Fibroblast of skin of left quadriceps (primary cell): ENCODE results near the gene SYNGR4.

Experiments
- DNase-seq, 2 experiments: peaks; one replicate each; pipeline ENCODE4 v3.0.0-alpha.2; 2013; ENCODE audit warnings: low read depth in 2 of 2

The SYNGR4 gene

DNA sequence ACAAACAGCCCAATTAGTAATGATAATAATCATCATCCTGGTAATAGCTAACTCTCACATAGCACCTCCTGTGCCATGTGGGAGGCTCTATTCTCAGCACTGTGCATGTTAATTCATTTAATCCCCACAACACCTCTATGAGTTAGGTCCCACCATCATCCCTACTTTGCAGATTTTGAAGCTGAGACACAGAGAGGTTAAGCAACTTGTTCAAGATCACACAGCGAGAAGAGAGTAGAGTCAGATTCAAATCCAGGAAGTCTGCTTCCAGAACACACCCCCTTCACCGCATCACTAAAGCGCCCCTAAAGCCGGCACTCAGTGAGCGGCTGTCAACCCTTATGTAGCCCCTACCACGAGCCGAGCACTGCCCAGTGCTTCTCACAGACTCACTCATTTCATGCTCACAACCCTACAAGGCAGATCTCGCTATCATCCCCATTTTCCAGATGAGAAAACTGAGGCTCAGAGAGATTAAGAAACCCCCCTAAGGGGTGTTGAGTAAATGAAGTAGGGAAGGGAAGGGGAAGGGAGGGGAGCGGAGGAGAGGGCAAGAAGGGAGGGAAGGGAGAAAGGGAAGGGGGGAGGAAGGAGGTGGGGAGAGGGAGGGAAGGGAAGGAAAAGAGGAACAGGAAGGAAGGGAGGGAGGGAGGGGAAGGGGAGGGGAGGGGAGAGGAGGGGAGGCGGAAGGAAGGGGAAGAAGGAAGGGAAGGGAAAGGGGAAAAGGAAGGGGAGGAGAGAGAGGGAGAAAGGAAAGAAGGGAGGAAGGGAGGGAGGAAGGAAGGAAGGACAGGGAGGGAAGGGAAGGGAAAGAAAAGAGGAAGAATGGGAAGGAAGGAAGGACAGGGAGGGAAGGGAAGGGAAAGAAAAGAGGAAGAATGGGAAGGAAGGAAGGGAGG lies 22.4 kb upstream of the SYNGR4 start:
- DNase-seq: no peak

DNA sequence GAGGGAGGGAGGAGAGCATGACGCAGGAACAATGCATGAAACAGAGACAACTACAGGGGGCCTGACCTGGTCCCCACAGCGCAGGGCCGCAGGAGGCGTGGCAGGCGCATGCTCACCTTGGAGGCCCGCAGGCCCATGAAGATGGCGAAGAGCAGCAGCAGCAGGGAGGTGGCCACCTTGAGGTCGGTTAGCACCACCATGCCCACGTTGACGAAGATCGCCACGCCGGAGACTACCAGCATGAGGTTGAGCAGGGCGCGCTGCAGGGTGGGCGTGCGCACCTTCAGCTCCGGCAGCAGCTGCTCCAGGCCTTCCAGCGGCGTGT lies 21.8 kb upstream of the SYNGR4 start:
- no peak for DNase-seq

DNA sequence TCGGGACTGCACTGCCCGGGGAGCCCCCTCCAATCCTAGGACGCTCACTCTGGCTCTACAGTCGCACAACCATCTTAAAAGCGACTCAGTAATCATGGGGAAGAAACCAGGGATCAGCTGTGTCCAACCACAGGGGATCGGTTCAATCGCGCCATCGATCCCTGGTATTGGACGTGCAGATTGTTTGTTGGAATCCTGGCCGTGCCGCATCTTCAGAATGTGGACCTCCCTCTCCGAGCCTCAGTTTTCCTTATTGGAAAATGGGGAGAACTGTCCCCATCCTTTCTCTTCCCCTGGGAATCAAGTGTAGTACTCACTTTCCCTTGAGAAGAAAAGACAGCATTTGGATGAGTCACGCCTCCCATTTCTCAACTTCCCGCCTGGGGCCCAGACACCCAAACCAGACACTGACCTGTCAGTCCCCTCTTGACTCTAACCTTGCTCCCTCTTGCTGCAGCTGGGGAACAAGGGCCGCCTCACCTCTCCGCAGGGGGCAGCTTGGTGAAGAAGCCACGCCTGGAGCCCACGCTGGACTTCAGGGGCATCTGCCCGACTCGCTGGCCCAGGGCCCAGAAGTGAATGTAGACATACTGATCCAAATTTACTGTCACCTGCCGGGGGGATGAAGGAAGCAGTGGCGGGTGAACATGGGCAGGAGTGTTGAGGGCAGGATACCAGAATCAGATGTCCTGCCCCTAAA lies 21.2 kb upstream of the SYNGR4 start:
- DNase-seq: no peak

DNA sequence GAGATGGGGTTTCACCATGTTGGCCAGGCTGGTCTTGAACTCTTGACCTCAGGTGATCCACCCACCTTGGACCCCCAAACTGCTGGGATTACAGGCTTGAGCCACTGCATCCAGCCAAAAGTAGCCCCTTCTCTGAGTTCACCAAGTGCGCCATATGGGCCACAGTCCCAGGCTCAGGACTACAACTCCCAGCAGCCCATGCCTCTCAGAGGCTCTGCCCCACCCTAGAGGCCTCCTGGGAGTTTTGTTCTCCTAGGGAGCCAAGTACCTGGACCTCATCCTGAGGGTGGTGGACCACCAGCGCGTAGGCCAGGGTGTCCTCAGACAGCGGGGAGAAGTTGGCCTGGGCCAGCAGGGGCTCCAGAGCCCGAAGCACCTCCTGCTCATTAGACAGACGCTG lies 19.3 kb upstream of the SYNGR4 start:
- DNase-seq: no peak

DNA sequence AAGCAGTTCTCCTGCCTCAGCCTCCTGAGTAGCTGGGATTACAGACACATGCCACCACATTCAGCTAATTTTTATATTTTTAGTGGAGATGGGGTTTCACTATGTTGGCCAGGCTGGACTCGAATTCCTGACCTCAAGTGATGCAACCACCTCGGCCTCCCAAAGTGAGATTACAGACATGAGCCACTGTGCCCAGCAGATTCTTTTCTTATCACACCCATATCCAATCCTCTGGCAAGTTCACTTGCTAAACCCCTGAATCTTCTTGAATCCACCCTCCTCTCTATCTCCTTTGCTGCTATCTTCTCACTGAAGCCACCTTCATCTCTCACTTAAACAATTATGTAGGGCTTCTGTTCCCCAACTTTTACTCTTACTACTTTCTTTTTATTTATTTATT lies 18.0 kb upstream of the SYNGR4 start:
- DNase-seq: no peak

DNA sequence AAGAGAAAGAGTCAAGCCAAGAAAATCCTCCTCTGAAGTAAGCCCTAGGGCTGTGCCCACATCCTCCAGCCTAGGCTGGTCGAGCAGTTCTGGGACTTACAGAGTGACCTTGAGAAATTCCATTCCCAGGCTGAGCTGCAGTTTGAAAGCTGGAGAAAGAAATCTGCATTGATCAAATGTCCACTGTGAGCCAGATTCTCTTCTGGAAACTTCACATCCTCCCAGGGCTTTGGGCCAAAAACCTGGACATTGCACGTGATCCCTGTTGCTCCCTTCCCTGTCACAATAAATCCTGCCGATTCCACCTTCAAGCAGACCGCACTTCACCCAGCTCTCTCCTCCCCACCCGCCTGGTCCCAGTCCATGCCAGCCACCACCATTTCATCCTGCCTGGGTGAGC lies 16.1 kb upstream of the SYNGR4 start:
- DNase-seq: no peak

DNA sequence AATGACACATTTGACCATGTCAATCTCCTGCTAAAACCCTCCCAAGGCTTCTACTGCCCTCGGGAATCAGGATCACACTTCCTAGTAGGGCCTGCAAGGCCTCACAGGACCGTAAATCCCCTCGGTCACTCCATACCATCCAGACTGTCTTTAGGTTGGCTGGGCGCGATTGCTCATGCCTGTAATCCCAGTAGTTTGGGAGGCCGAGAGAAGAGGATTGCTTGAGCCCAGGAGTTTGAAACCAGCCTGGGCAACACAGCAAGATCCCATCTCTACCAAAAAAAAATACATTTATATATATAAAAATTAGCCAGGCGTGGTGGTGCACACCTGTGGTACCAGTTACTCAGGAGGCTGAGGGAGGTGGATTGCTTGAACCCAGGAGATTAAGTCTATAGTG lies 15.4 kb upstream of the SYNGR4 start:
- DNase-seq: no peak

DNA sequence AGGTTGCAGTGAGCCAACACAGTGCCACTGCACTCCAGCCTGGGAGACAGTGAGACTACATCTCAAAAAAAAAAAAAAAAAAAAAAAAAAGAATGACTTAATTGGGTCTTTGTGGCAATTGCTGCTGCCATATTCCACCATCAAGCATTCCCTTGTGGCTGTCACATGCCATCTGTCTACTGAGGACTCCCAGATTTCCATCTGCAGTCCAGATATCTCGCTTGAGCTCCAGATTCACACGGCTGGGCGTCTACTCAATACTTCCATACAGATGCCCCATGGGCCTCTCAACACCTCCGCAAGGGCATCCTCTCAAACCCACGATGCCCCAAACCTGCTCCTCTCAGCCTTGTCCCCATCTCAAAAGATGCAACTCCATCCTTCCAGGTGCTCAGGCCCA lies 13.3 kb upstream of the SYNGR4 start:
- no peak for DNase-seq

DNA sequence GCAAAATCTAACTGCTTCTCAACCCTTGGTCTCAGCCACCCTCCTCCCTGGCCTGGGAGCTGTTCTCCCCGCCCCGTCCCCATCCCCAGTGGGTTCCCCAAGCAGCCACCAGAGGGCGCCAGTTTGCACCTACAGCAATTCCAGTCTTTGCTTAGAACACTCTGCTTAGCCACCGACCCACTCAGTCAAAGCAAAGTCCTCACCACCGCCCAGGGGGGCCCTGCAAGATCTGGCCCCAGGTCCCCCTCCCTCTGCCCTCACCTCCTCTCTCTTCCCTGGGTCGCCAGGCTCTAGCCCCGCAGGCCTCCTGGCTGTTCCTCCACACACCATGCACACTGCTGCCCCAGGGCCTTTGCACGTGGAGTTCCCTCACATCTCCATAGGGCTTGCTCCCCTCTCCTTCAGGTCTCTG lies 12.8 kb upstream of the SYNGR4 start:
- DNase-seq: no peak

DNA sequence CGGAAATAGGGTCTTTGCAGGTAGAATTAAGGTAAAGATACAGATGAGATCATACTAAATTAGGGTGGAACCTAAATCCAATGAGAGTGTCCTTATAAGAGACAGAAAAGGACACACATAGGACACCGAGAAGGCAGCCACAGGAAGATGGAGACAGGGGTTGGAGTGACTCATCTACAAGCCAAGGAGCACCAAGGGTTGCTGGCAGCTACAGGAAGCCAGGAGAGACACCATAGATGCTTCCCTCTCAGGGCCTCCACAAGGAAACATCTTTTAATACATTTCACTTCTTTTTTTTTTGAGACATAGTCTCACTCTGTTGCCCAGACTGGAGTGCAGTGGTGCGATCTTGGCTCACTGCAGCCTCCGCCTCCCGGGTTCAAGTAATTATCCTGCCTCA lies 10.5 kb upstream of the SYNGR4 start:
- no peak for DNase-seq

DNA sequence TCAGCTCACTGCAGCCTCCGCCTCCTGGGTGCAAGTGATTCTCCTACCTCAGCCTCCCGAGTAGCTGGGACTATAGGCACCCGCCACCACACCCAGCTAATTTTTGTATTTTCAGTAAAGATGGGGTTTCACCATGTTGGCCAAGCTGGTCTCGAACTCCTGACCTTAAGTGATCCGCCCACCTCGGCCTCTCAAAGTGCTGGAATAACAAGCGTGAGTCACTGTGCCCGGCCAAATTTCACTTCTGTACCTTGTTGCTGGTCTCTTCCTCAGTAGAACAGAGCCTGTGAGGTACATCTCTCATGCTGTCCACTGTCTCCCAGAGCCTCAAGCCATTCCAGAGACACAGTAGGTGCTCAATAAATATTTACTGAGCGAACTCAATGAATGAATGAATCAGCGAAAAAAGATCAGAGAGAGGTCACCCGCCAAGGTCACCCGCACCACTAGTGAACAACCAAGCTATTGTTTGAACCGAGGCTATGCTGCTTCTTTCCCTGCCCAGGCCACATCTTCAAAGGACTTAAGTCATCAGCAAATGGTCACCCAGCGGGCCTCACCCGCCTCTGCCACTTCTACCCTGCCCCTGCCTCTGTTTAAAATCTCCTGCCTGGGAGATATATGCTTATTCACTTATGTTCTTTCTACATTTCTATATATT lies 9.7 kb upstream of the SYNGR4 start:
- DNase-seq: no peak

DNA sequence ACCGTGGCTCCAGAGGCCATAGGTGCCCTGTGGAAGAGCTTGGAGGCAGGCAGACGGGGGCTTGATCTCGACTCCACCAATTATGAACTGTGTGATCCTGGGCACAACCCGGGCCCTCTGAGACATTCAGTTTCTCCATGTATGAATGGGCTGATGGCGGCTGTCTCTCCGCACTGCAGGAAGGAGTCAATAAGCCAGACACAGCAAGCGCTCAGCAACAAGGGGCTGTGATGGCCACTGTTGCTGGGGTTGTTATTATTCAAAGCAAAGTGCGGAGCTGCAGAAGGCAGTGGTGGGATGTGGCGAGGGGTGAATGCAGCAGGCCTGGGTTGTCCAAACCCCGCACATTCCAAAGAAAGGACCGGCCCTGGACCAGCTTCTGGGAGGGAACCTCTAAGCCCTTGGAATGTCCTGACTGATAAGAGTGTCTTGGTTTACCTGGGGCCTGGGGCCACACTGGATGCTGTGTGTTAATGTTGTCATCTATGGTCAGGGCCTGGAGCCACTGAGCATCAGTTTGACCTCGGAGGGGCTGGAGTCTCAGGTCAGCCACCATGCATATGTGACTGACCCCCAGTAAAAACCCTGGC lies 8.7 kb upstream of the SYNGR4 start:
- DNase-seq: no peak

DNA sequence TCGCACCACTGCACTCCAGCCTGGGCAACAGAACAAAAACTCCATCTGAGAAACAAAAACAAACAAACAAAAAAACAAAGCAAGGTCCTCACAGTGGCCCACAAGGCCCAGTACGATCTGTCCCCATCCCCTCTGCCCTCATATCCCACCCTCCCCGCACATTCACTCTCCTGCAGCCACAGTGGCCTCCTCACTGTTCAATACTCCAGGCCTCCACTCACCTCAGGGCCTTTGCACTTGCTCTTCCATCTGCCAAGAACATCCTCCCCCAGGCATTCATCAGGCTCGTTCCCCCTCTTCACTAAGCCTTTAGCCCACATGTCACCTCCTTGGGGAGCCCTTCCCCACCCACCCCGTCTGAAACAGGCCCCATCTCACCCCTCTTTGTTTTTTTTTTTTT lies 5.0 kb upstream of the SYNGR4 start:
- no peak for DNase-seq

DNA sequence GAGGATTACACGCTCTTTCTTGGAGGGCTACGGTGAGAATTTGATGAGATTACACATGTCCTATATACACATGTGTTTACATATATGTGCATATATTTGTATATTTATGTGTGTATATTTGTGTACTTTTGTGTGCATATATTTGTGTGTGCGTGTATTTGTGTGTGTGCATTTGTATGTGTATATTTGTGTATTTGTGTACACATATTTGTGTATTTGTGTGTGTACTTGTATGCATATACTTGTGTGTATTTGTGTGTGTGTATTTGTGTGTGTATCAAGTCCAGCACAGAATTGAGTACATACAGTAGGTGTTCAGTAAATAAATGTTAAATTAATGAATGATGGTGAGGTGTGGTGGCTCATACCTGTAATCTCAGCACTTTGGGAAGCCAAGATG lies 2.3 kb upstream of the SYNGR4 start:
- no peak for DNase-seq

DNA sequence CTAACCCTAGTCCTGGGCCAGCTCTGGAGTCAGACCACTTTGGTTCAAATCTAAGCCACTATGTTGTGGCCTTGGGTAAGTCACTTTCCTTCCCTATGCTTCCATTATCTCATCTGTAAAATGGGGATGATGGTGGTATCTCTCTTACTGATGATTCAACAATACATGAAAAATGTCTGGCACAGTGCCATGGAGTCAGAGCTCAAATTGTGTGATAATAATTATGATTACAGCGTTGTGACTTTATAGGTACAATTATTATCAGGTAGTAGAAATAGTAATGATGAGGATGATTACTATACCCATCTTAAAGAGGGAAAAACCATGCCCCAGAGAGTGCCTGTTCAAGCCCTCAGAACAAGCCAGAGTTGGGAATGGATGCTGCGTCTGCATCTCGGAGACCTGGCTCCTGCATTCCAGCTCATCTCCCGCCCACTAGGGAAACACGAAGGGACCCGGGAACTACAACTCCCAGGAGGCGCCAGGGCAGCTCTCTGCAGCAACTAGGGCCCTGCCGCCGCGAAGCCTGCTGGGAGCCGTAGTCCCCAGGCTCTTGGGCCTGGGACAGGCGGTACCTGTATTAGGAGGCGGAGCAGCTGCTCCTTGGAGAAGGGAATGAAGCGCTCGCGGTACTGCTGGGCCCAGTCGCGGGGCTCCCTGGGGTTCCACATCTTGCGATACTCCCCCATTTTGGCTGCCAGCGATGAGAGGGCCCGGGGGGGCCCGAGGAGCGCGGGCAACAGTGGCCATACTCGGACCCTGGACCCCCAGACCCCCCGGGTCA lies 1.3 kb upstream of the SYNGR4 start:
- peak; percentile 88 to 90 for DNase-seq

DNA sequence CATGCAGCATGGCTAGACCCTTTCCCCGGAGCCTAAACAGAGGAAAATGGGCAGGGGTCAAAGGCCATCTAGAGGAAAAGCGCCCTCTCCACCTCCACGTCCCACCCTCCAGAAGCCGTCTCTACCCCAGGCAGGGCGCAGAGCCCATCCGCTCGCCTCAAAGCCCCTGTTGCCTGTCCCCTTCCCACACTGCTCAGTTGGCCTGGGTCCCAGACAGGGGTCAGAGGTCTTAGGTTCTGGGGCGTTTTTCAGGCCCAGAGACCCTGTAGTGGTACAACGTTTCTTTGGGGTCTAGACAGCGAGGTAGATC lies 712 bp upstream of the SYNGR4 start:
- DNase-seq: no peak

DNA sequence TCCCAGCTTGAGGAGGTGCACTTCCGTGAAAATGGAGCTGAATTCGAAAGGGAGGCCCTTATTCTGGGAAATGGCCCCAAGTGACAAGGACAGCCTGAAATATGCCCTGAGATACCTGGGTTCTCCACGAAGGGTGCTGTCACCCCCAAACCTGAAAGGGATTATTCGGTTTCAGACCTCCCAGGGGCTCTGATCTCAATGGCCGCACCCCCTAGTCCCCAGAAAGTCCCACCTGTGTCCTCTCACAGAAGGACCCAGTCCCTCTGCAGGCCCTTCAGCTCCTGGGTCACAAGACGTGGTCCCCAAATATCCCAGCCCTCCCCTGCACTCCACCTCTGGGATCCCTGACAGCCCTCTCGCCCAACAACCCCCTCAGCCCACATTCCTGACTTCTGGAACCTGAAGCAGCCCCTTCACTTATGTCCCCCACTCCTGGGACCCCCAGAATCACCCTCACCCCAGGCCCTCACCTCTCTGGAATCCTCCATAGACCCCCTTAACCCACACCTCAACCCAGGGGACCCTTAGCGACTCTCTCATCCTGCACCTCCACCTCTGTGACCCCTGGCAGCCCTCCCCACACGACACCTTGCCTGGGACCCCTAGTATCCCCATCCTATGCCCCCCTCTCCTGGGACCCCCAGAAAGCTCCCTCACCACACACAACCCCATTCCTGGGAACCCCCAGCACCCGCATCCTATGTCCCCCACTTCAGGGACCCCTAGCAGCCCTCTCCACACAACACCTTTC lies 606 bp downstream of the SYNGR4 start:
- no peak for DNase-seq

DNA sequence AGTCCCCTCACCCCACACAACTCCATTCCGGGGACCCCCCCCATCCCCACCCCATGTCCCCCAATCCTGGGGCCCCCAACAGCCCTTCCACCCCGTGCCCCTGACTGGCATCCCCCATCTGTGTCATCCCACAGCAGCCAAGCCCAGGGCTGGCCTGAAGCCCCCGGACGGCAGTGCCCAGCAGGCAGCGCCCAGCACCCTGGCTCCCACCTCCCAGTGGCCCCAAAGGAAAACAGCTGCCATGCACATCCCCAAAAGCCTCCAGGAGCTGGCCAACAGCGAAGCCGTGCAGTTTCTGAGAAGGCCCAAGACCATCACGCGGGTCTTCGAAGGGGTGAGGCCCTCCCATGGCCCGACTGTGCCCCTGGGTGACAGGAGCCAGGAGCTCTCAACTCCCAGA lies 1.4 kb downstream of the SYNGR4 start:
- no peak for DNase-seq

DNA sequence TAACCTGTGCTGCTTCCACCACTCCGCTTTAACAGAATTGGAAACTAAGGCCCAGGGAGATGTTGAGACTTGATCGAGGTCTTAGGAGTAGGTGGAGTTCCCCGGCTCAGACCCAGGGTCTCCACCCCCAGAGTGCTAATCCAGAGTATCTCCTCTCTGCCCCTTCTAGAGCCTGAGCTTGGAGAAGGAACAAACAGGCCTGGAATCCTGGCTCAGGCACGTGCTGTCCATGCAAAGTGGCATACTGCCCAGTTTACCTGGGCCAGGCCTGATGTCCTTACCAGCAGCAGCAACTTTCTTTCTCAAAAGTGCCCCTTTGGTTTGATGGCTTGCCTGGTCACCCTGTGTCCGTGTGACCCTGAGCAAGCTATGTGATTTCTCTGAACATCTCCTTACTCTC lies 3.7 kb downstream of the SYNGR4 start:
- no peak for DNase-seq

DNA sequence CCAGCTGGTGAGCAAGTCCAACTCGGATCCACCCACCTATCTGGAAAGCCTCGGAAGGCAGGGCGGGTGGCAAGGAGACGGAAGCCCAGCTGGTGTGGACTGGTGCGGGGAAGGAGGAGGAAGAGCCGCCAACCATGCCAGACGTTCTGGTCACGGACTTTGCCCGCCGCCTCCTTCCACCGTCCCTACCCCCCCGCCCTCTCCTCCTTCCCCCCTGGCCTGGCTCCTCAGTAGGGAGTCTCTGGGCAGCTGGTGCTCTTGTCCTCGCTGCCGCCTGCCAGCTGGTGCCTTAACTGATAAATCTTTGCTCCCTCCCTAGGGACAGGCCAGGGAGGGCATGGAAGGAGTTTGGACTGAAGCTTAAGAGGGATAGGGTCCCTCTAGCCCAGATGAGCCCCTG lies 4.8 kb downstream of the SYNGR4 start:
- DNase-seq: no peak

DNA sequence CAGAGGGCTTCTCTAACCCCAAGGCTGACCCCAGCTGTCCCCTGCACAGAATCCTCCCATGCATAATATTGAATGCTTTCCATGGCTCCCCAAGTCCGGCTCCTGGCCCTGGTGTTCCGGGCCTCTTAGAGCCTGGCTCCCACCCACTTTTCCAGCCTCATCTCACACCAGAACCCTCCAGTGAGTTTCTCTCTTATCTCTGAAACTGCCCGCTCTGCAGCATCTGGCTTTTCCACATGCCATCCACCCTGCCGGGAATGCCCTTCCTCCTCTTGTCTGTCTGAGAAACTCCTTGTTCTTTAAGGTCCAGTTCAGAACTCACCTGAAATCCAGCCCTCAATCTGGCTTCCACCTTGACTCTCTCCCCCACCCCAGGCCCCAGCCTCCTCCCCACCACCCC lies 6.8 kb downstream of the SYNGR4 start:
- DNase-seq: no peak
